ENCODE measurements around the gene FGF16.
"Not testable (repeated sequence)": the region's sequence is repeated elsewhere in the genome, so short reads cannot be mapped to it uniquely, and the experiment has no call there.

FGF16 gene

GRCh38 chrX:77446908-77447652, at the start of gene FGF16:
FGF16 (plus strand) TSS chrX:77447389; CDS start chrX:77447675, 286 bp downstream.
- DNase-seq = no peak

GRCh38 chrX:77398330-77398954, 48.7 kb upstream of the FGF16 start:
- no peak for DNase-seq

- no peak for DNase-seq
Observed at GRCh38 chrX:77404419-77404818, 42.8 kb upstream of the FGF16 start.

GRCh38 chrX:77407821-77408220, 39.4 kb upstream of the FGF16 start:
- not testable (repeated sequence) for DNase-seq

- no peak for DNase-seq
Observed at GRCh38 chrX:77412631-77413030, 34.6 kb upstream of the FGF16 start.

- DNase-seq = no peak
Observed at GRCh38 chrX:77415161-77415560, 32.0 kb upstream of the FGF16 start.

- DNase-seq = no peak
Observed at GRCh38 chrX:77415882-77416281, 31.3 kb upstream of the FGF16 start.

GRCh38 chrX:77422891-77423648, 24.1 kb upstream of the FGF16 start:
- no peak for DNase-seq

- DNase-seq = no peak
Observed at GRCh38 chrX:77426811-77427210, 20.4 kb upstream of the FGF16 start.

- DNase-seq = no peak
Observed at GRCh38 chrX:77427611-77428010, 19.6 kb upstream of the FGF16 start.

- DNase-seq = no peak
Observed at GRCh38 chrX:77428551-77428950, 18.6 kb upstream of the FGF16 start.

- no peak for DNase-seq
Observed at GRCh38 chrX:77431227-77431626, 16.0 kb upstream of the FGF16 start.

- DNase-seq = no peak
Observed at GRCh38 chrX:77433001-77433400, 14.2 kb upstream of the FGF16 start.

GRCh38 chrX:77434962-77435361, 12.2 kb upstream of the FGF16 start:
- DNase-seq = no peak

GRCh38 chrX:77436271-77436670, 10.9 kb upstream of the FGF16 start:
- no peak for DNase-seq

GRCh38 chrX:77436682-77437081, 10.5 kb upstream of the FGF16 start:
- no peak for DNase-seq

GRCh38 chrX:77440330-77440729, 6.9 kb upstream of the FGF16 start:
- DNase-seq = no peak

- DNase-seq = no peak
Observed at GRCh38 chrX:77441033-77441432, 6.2 kb upstream of the FGF16 start.

- DNase-seq = no peak
Observed at GRCh38 chrX:77441479-77441878, 5.7 kb upstream of the FGF16 start.

- no peak for DNase-seq
Observed at GRCh38 chrX:77442728-77443127, 4.5 kb upstream of the FGF16 start.

- DNase-seq = no peak
Observed at GRCh38 chrX:77444075-77444474, 3.1 kb upstream of the FGF16 start.

- no peak for DNase-seq
Observed at GRCh38 chrX:77444545-77444944, 2.6 kb upstream of the FGF16 start.

GRCh38 chrX:77446029-77446585, 1.1 kb upstream of the FGF16 start:
- DNase-seq = no peak

All from NCI-H2029 treated with DMSO at 0.1 percent for 48 hours (cell line).